ENCODE data around the gene MMS19.

Gene MMS19

GRCh38 chr10:97494863-97495506, 3.2 kb downstream of the MMS19 start:
- TF ChIP-seq CTCF (IDR thresholded peaks at IDR 0.05): no peak

- TF ChIP-seq CTCF (IDR thresholded peaks at IDR 0.05): no peak
Measured at GRCh38 chr10:97494151-97494550, 4.1 kb downstream of the MMS19 start.

GRCh38 chr10:97490592-97490991, 7.6 kb downstream of the MMS19 start:
- TF ChIP-seq CTCF (IDR thresholded peaks at IDR 0.05): no peak

- no peak for TF ChIP-seq CTCF (IDR thresholded peaks at IDR 0.05)
Measured at GRCh38 chr10:97485647-97486281, 12.5 kb downstream of the MMS19 start.

- TF ChIP-seq CTCF (IDR thresholded peaks at IDR 0.05): no peak
Measured at GRCh38 chr10:97483921-97484320, 14.3 kb downstream of the MMS19 start.

- no peak for TF ChIP-seq CTCF (IDR thresholded peaks at IDR 0.05)
Measured at GRCh38 chr10:97483506-97483905, 14.7 kb downstream of the MMS19 start.

- no peak for TF ChIP-seq CTCF (IDR thresholded peaks at IDR 0.05)
Measured at GRCh38 chr10:97482381-97482780, 15.8 kb downstream of the MMS19 start.
